HG03520 (cell line): ENCODE results near the gene FLNA.
"Not testable (repeated sequence)": the region's sequence is repeated elsewhere in the genome, so short reads cannot be mapped to it uniquely, and the experiment has no call there.

Experiments
- ATAC-seq: cut with Tn5 transposase; IDR thresholded peaks from one replicate; pipeline ENCODE4 v1.9.1; 2021; ENCODE audit warnings: mild to moderate bottlenecking, moderate library complexity; ENCODE audit not compliant: unreplicated experiment

FLNA gene

GRCh38 chrX:154398668-154399526 lies 24.5 kb upstream of the FLNA start:
- no peak for ATAC-seq

- peak; percentile 74 for ATAC-seq
Measured at GRCh38 chrX:154397888-154398667, 23.6 kb upstream of the FLNA start, which contains the start of gene RPL10. Gene RPL10 (plus strand): TSS chrX:154398377. CDS start chrX:154398520, 143 bp downstream.

GRCh38 chrX:154396973-154397887 lies 22.8 kb upstream of the FLNA start:
- peak; percentile 41 for ATAC-seq

DNA sequence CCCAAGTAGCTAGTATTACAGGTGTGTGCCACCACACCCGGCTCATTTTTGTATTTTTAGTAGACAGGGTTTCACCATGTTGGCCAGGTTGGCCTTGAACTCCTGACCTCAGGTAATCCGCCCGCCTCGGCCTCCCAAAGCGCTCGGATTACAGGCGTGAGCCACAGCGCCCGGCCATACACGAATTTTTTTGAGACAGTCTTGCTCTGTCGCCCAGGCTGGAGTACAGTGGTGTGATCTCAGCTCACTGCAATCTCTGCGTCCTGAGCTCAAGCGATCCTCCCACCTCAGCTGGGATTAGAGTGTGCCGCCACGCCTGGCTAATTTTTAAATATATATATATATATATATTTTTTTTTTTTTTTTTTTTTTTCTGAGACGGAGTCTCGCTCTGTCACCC lies 21.9 kb upstream of the FLNA start:
- not testable (repeated sequence) for ATAC-seq

- ATAC-seq: peak; percentile 65
Measured at GRCh38 chrX:154389812-154390747, 15.6 kb upstream of the FLNA start.

- not testable (repeated sequence) for ATAC-seq
Measured at GRCh38 chrX:154388649-154389048, 14.2 kb upstream of the FLNA start.

- not testable (repeated sequence) for ATAC-seq
Measured at GRCh38 chrX:154388094-154388493, 13.7 kb upstream of the FLNA start.

GRCh38 chrX:154384284-154384892 lies 10.0 kb upstream of the FLNA start:
- ATAC-seq: no peak

DNA sequence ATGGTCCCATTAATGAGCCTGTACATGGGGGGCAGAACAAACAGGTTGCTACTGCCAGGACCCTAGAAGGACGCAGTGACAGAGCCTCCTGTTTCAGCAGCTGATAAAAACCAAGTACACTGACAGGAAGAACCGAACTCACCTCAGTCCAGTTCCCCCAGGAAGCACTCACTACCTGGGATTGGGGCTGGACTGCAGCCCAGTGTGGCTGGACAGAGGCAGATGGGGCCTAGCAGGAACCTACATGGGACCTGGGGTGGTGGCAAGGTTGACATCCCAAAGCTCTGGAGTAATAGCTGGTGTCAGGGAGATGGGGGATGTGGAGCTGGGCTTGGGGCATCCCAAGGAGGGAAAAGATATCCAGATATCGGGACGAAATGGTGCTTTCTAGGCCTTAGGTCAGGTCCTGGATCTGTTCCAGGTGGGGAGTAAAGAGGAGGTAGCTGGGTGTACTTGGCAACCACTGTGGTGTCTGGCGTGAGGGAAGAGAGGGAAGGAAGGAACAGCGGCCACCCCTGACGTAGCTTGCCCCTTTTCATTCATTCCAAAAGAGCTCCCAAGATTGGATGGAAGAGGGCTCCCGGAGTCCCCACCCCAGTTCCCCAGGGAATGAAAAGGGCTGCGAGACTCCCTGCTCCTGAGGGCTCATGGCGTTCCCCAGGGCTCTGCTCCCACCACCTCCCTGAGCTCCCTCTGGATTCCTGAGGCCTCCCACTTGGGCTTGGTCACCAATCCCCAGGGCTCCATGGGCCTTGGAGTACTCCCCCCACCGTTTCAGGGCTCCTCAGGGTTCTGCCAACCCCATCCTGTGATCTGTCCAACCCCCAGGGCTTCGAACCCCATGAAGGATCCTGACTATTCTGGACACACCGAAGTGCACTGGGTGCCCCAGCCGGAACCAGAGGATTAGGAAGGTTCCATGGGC lies 9.2 kb upstream of the FLNA start:
- no peak for ATAC-seq

DNA sequence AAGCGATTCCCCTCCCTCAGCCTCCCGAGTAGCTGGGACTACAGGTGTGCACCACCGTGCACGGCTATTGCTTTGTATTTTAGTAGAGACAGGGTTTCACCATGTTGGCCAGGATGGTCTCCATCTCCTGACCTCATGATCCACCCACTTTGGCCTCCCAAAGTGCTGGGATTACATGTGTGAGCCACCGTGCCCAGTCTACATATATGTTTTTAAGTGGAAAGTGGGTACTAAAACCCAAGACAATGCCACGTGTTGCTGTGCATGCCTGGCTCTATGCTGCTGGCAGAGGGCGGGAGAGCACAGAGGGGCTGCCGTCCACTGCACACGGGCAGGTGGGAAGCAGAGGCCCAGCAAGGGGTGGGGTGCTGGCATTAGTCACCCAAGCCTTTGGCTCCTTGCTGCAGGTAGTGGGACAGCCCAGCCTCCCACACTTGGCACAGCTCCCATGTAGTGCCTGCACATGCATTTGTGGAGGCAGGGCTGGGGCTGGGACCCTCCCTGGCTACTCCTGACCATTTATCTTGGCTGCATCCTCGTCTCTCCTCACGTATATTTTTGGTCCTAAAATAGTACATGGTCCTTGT lies 8.1 kb upstream of the FLNA start:
- ATAC-seq: no peak

GRCh38 chrX:154381271-154381670 lies 6.8 kb upstream of the FLNA start:
- no peak for ATAC-seq

- ATAC-seq: no peak
Measured at GRCh38 chrX:154380787-154381186, 6.4 kb upstream of the FLNA start.

GRCh38 chrX:154380153-154380552 lies 5.7 kb upstream of the FLNA start:
- ATAC-seq: no peak

GRCh38 chrX:154379569-154379951 lies 5.1 kb upstream of the FLNA start:
- ATAC-seq: no peak

DNA sequence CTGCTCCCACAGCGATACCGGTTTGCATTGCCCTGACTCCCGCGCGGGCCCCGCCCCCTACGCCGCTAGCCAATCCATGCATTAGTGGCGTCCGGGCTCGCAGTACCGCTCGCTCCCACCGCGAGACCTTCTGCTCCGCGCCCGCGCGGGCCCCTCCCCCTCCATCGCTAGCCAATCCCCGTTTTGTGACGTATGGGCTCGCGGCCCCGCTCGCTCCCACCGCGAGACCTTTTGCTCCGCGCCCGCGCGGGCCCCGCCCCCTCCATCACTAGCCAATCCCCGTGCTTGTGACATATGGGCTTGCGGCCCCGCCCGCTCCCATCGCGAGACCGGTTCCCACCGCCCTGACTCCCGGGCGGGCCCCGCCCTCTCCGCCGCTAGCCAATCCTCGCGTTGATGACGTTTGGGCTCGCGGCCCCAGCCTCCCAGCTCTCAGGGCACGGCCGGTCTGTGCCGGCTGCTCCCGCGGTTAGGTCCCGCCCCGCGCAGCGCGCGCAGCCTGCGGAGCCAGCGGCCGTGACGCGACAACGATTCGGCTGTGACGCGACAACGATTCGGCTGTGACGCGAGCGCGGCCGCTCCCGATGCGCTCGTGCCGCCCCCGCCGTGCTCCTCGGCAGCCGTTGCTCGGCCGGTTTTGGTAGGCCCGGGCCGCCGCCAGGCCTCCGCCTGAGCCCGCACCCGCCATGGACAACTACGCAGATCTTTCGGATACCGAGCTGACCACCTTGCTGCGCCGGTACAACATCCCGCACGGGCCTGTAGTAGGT lies 4.5 kb upstream of the FLNA start, which contains the start of gene EMD:
Gene EMD (plus strand): TSS at position 497 of the 770 bp plus-strand sequence. CDS start 190 bp downstream, at position 687.
- peak; percentile 74 for ATAC-seq

GRCh38 chrX:154378059-154378798 lies 3.8 kb upstream of the FLNA start:
- ATAC-seq: peak; percentile 2
